ENCODE results near the gene AMZ1. TPM values are rescaled to one million over a fixed set of nuclear protein-coding genes. Genes with fewer than 3 reads are reported as not detected.
"Not testable (repeated sequence)": the region's sequence is repeated elsewhere in the genome, so short reads cannot be mapped to it uniquely, and the experiment has no call there.

Gene AMZ1
- total RNA-seq, 4 donors from 2014 or later: 0.64 TPM; not detected in 3

GRCh38 chr7:2737771-2738540 is 50.0 kb downstream of the AMZ1 start:
- H3K4me1 ChIP-seq: peaks cover 8 to 34% (median 14%) of the 10 kb centered on the region in 4 donors
- peak; percentile 10 for TF ChIP-seq POLR2A (IDR thresholded peaks at IDR 0.05)
- no peak for TF ChIP-seq CTCF (IDR thresholded peaks at IDR 0.05)
- TF ChIP-seq EP300 (IDR thresholded peaks at IDR 0.05; ENCODE audit: low read depth): no peak
- peak in 2 of 3 donors; percentile 35 to 41 for TF ChIP-seq POLR2AphosphoS5 (IDR thresholded peaks at IDR 0.05)
- no peak overlapping the region for H3K4me3 ChIP-seq
- in situ Hi-C loops (cut with MboI; ENCODE audit: low pct_ligation_motif_present in 1 of 4, low pct_unique_long_range_greater_than_20kb in 1 of 4, low sequenced_read_pairs in 3 of 4) (no loop called here), intact Hi-C loops (cut with DNase I; ENCODE audit: low total_unique reads) (no loop called here)
- H3K9me3 ChIP-seq: no peaks in the 10 kb centered on the region
- H3K36me3 ChIP-seq: no peaks in the 10 kb centered on the region
- H3K27ac ChIP-seq: peak overlapping the region in 3 of 4 donors; percentile 26 to 62 (median 37)
- no peaks in the 10 kb centered on the region for H3K27me3 ChIP-seq
- WGBS, 2 donors (ENCODE audit: low coverage in 1 of 2): 67 to 83% methylated on average over 8 to 18 of the region's 18 CpGs
- DNase-seq: peak; percentile 41

GRCh38 chr7:2738766-2739549 is 51.0 kb downstream of the AMZ1 start:
- no peaks in the 10 kb centered on the region for H3K9me3 ChIP-seq
- no peak for TF ChIP-seq EP300 (IDR thresholded peaks at IDR 0.05; ENCODE audit: low read depth)
- TF ChIP-seq POLR2AphosphoS5 (IDR thresholded peaks at IDR 0.05): no peak
- TF ChIP-seq CTCF (IDR thresholded peaks at IDR 0.05): no peak
- TF ChIP-seq POLR2A (IDR thresholded peaks at IDR 0.05): no peak
- H3K27me3 ChIP-seq: no peaks in the 10 kb centered on the region
- DNase-seq: no peak
- no peak overlapping the region for H3K4me3 ChIP-seq
- intact Hi-C loops (cut with DNase I; ENCODE audit: low total_unique reads): no loop called here
- WGBS, 2 donors (ENCODE audit: low coverage in 1 of 2): 94 to 96% methylated on average over 9 to 19 of the region's 19 CpGs
- in situ Hi-C loops (cut with MboI; ENCODE audit: low pct_ligation_motif_present in 1 of 4, low pct_unique_long_range_greater_than_20kb in 1 of 4, low sequenced_read_pairs in 3 of 4): no loop called here
- peaks cover 3 to 24% (median 10%) of the 10 kb centered on the region in 4 donors for H3K4me1 ChIP-seq
- no peaks in the 10 kb centered on the region for H3K36me3 ChIP-seq
- H3K27ac ChIP-seq: peak overlapping the region in 3 of 4 donors; percentile 23 to 62 (median 37)

- in situ Hi-C loops (cut with MboI; ENCODE audit: low pct_ligation_motif_present in 1 of 4, low pct_unique_long_range_greater_than_20kb in 1 of 4, low sequenced_read_pairs in 3 of 4); H3K27me3 ChIP-seq; H3K9me3 ChIP-seq; H3K4me3 ChIP-seq; DNase-seq; H3K4me1 ChIP-seq; intact Hi-C loops (cut with DNase I; ENCODE audit: low total_unique reads); H3K27ac ChIP-seq; H3K36me3 ChIP-seq: not testable (repeated sequence)
- 89 to 100% methylated on average over 3 to 20 of the region's 20 CpGs for WGBS, 2 donors (ENCODE audit: low coverage in 1 of 2)
Measured at GRCh38 chr7:2743523-2744185, 55.7 kb downstream of the AMZ1 start.

- intact Hi-C loops (cut with DNase I; ENCODE audit: low total_unique reads); DNase-seq; H3K4me1 ChIP-seq; H3K4me3 ChIP-seq; H3K9me3 ChIP-seq; H3K27me3 ChIP-seq; H3K36me3 ChIP-seq; H3K27ac ChIP-seq; in situ Hi-C loops (cut with MboI; ENCODE audit: low pct_ligation_motif_present in 1 of 4, low pct_unique_long_range_greater_than_20kb in 1 of 4, low sequenced_read_pairs in 3 of 4): not testable (repeated sequence)
Measured at GRCh38 chr7:2748684-2749083, 60.7 kb downstream of the AMZ1 start.

GRCh38 chr7:2750004-2750407 is 62.0 kb downstream of the AMZ1 start:
- DNase-seq: no peak
- Histone ChIP-seq H3K36me3 (no peaks in the 10 kb centered on the region), H3K4me1 (peaks cover 0 to 7% (median 2%) of the 10 kb centered on the region in 4 donors), H3K27me3 (no peaks in the 10 kb centered on the region), H3K4me3 (no peak overlapping the region), H3K9me3 (no peaks in the 10 kb centered on the region), H3K27ac (no peak overlapping the region)
- intact Hi-C loops (cut with DNase I; ENCODE audit: low total_unique reads): no loop called here
- in situ Hi-C loops (cut with MboI; ENCODE audit: low pct_ligation_motif_present in 1 of 4, low pct_unique_long_range_greater_than_20kb in 1 of 4, low sequenced_read_pairs in 3 of 4): no loop called here
- 87 to 96% methylated on average over 5 of the region's 5 CpGs for WGBS, 2 donors (ENCODE audit: low coverage in 1 of 2)
- no peak for TF ChIP-seq CTCF (IDR thresholded peaks at IDR 0.05)
- TF ChIP-seq POLR2AphosphoS5 (IDR thresholded peaks at IDR 0.05): no peak
- TF ChIP-seq POLR2A (IDR thresholded peaks at IDR 0.05): no peak
- no peak for TF ChIP-seq EP300 (IDR thresholded peaks at IDR 0.05; ENCODE audit: low read depth)
